Panc1 (cell line): ENCODE results near the gene TMEM240.

ENCODE experiments used
- CTCF ChIP-seq: fragments of 450-650 bp; IDR thresholded peaks from 2 replicates; pipeline ENCODE4 v1.5.1; 2017; ENCODE audit warnings: mild to moderate bottlenecking
- POLR2AphosphoS5 ChIP-seq: IDR thresholded peaks from 2 replicates; pipeline ENCODE4 v1.6.1; 2012; ENCODE audit warnings: mild to moderate bottlenecking, low read depth, low read length, moderate library complexity
- REST ChIP-seq, 2 experiments: IDR thresholded peaks; 2 replicates each; pipeline ENCODE4 v1.6.1; 2011 to 2012; ENCODE audit warnings: low read depth in 2 of 2, control low read depth in 1 of 2, low read length in 1 of 2, mild to moderate bottlenecking in 1 of 2, moderate library complexity in 1 of 2; ENCODE audit not compliant: insufficient read depth in 1 of 2
- SIN3A ChIP-seq: IDR thresholded peaks from 2 replicates; pipeline ENCODE4 v1.6.1; 2012; ENCODE audit warnings: low read depth, mild to moderate bottlenecking, low read length, moderate library complexity, borderline replicate concordance; ENCODE audit not compliant: insufficient read depth
- TCF7L2 ChIP-seq: IDR thresholded peaks from 2 replicates; pipeline ENCODE4 v1.6.1; 2011; ENCODE audit warnings: mild to moderate bottlenecking, low read depth, low read length, inconsistent platforms

GRCh38 chr1:1540818-1541628, 599 bp upstream of the TMEM240 start:
- TF ChIP-seq CTCF (no peak), POLR2AphosphoS5 (no peak), TCF7L2 (no peak), REST (IDR thresholded peaks at IDR 0.05; ENCODE audit: insufficient read depth in 1 of 2, low read depth in 2 of 2, low read length in 1 of 2) (no peak), SIN3A (no peak)
